Placental pericyte (primary cell): ENCODE data around the gene LRG1. TPM values are rescaled to one million over a fixed set of nuclear protein-coding genes. Genes with fewer than 3 reads are reported as not detected.

Experiments used
- total RNA-seq: library from RNA; depleted of rRNA; stranded (reverse); fragments of >200 nt; gene quantifications from 2 replicates; pipeline ENCODE4 v1.2.3, GENCODE V29; 2012

The LRG1 gene
- under 0.01 TPM in 1 of 2 replicates, not detected in the other for total RNA-seq

DNA sequence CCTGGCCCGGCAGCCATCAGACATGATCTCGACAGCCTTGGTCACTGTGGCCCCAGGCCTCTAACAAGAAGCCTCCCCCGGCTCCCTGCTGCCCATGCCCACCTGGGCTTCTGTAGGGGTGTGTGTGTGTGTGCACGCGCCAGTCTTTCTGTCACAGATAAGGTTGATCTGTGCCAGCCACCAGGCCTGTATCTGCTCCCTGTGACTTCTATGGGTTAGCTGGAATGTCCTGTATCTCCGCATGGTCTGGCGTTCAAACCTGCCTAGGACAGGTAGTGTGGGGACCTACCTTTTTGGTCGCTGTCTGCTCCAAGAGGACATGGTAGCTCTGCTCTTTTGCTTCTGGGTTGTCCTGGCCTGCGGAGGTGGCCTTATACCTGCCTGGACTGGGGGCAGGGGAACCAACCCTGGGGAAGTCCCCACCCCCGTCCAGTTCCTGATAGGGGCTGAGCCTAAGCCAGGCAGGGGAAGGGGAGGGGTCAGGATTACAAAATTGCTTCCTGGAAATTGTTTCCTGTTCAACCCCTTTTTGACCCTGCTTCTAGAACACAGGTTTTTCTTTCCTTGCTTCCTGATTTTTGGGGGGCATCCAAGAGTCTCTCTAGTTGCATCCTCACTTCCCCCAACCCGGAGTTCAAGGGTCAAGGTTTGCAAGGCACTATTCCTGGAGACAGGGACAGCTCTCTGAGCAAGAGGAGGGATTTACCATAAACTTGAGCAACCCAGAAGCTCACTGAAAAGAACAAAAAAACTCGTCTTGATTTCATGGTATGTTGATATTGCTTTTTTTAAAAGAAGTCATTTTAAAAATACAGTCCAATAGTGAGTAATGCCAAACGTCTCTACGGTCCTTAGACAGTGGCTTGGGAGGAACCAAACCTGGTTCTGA lies at the start of gene LRG1:
LRG1 (minus strand) TSS at position 344 of the 889 bp plus-strand sequence; CDS start at position 321, 23 bp downstream.

DNA sequence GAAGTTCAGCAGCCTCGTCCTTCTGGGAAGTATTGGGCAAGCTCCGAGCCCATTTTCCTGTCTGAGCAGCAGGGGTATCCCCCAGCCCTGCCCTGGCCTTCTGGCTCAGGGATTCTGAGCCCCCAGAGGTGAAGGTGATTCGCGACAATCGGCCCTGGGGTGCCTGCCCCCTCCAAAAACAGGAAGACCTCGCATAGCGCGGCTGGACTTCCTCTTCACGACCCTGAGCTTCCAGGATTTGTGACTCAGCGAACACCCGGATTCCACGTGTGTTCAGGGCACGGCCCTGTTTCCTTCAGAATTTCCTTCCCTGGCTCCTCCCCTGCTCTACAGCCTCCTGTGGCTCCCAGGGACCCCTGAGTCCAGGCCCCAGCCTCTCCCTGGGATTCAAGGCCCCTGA lies 19.7 kb upstream of the LRG1 start, which contains the start of gene SEMA6B:
SEMA6B (minus strand) TSS at position 116 of the 400 bp plus-strand sequence. CDS start 1,227 bp downstream, outside the sequence.

DNA sequence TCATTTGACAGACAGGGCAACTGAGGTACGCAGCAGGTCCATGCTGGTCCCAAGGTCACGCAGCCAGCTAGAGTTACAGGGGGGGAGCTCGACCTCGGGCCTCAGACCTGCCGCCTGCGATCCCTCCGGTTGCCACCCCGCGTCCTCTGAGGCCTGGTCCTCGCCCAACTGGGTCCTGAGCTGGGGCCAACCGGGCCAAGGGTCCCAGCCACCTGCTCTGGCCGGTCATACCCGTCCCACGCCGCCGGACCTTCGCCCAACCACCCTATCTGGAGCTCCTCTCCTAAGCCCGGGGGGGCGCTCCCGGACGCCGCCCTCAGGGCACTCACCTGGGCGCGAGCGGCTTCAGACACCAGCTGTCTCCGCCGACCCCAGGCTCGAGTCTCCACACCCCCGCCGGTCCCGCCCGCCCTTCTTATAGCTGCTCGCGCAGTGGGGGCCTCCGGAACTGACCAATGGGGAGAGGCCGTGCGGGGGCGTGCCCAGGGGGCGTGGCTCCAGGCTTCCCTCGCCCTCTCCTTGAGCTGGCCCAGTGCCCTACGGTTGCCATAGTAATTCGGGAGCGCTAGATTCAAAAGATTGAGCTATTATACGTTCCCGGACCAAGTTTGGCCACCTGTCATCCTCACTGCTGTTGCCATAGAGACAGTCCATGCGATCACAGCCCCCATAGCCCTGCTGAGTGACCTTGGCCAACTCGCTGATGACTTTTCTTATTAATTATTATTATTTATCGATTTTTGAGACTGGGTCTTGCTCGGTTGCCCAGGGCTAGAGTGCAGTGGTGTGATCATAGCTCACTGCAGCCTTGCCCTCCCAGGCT lies 4.8 kb downstream of the LRG1 start, which contains the start of gene PLIN5:
PLIN5 (minus strand) TSS at position 389 of the 823 bp plus-strand sequence. CDS start 1,150 bp downstream, outside the sequence.

DNA sequence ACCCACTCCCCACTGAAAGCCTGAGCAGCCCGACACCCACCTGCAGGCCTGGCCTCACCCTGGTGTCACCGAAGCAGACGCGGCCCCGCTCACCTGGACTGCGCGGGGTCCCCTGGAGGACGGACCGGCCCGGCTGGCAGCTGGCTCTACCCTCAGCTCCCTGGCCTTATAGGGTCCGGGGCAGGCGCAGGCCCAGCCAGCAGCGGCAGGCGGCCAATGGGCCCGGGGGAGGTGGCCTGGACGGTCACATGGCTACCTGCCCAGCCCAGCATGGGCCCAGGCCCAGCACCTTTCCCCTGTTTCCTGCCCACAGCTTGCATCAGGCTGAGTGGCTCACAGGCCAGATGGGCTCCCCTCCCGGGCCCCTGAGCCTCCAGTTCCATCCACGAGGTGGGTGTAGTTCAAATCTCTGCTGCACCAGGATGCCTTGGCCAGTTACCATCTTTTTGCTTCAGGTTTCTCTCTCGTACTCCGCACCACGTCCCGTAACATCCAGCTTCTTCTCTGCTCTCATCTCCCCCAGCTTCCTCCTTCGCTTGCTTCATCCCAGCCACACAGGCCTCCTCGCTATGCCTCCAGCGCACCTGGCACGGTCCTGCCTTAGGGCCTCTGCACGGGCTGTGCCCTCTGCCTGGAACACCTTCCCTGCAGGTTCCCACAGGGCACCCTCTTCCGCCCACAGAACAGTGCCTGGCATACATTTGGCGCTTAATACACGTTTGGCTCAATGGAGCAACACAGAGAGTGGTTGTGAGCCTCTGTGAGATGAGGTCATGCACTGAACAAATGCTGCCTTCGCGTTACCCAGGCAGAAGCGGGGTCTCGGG lies 21.3 kb downstream of the LRG1 start, which contains the start of gene PLIN4:
PLIN4 (minus strand) TSS at position 142 of the 827 bp plus-strand sequence. CDS start 214 bp downstream, outside the sequence.

Other genes starting within 250 kb of the LRG1 start
- gene TMIGD2, start 237.6 kb downstream of the LRG1 start, total RNA-seq: not detected in 2 replicates
- 3.3 and 10.0 TPM in 2 replicates for gene FSD1, start 235.4 kb downstream of the LRG1 start, total RNA-seq
- 3.1 and 5.5 TPM in 2 replicates for gene STAP2, start 201.2 kb downstream of the LRG1 start, total RNA-seq
- 2.9 and 9.2 TPM in 2 replicates for gene MPND, start 196.5 kb downstream of the LRG1 start, total RNA-seq
- 60.6 and 137 TPM in 2 replicates for gene SH3GL1, start 139.5 kb downstream of the LRG1 start, total RNA-seq
- gene CHAF1A, start 137.4 kb downstream of the LRG1 start, total RNA-seq: 3.5 and 36.8 TPM in 2 replicates
- 97.2 and 170 TPM in 2 replicates for gene UBXN6, start 82.2 kb downstream of the LRG1 start, total RNA-seq
- gene HDGFL2, start 67.7 kb downstream of the LRG1 start, total RNA-seq: 62.3 and 67.0 TPM in 2 replicates
- under 0.01 TPM in 2 replicates for gene PLIN4, start 21.6 kb downstream of the LRG1 start, total RNA-seq
- under 0.01 TPM in 1 of 2 replicates, not detected in the other for gene PLIN5, start 4.8 kb downstream of the LRG1 start, total RNA-seq
- gene SEMA6B, start 19.6 kb upstream of the LRG1 start, total RNA-seq: 0.43 and 1.3 TPM in 2 replicates
- 2.2 and 7.6 TPM in 2 replicates for gene TNFAIP8L1, start 99.5 kb upstream of the LRG1 start, total RNA-seq
- 159 and 290 TPM in 2 replicates for gene MYDGF, start 130.3 kb upstream of the LRG1 start, total RNA-seq
- gene DPP9, start 183.8 kb upstream of the LRG1 start, total RNA-seq: 85.8 and 87.1 TPM in 2 replicates